HG03439 (cell line): Measurements from ENCODE around the gene PHYH.
"Not testable (repeated sequence)": the region's sequence is repeated elsewhere in the genome, so short reads cannot be mapped to it uniquely, and the experiment has no call there.

Experiments used
- ATAC-seq: cut with Tn5 transposase; IDR thresholded peaks from one replicate; pipeline ENCODE4 v1.9.1; 2021; ENCODE audit warnings: mild to moderate bottlenecking, moderate library complexity; ENCODE audit not compliant: unreplicated experiment

PHYH gene

DNA sequence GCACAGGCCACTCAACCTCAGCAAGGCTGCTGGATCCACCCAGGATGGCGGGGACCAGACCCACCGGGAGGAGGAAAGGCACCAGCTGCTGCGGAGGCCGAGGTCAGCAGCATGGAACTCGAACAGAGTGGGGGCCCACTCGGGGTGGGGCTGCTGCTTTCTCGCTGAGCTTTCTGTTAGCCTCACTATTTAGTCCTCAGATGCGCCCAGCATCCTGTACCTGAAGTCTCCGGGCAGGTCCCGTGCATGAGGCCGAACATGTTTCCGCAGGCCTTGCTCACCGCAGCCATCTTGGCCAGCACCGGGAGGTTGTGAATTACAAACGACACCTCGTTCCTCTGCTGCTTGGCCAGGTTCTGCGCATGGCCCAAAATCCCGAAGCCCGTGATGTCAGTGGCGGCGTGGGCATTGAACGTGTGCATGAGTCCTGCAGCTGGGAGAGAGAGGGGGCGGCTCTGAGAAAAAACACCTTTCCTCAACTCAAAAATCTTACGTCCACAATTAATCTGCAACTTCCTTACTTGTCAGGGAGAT, 22.8 kb upstream of the PHYH start:
- no peak for ATAC-seq

DNA sequence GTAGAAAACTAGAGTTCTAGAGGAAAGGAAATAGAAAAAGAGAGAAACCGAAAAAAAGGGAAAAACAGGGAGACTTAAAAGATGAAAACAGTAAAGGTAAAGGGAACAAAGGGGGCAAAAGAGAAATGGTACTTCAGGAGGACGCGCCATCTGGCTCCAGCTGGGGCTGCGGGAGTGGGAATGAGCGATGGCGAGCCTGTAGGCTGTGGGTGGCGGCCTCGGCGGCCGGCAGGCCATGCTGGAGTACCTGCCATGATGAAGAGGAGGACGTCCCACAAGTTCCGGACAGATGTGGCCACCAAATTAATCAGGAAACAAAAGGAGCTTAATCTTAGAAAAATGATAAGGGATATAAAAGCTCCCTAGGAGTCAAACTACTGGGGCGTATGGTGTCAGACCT, 21.7 kb upstream of the PHYH start:
- ATAC-seq, result no peak

DNA sequence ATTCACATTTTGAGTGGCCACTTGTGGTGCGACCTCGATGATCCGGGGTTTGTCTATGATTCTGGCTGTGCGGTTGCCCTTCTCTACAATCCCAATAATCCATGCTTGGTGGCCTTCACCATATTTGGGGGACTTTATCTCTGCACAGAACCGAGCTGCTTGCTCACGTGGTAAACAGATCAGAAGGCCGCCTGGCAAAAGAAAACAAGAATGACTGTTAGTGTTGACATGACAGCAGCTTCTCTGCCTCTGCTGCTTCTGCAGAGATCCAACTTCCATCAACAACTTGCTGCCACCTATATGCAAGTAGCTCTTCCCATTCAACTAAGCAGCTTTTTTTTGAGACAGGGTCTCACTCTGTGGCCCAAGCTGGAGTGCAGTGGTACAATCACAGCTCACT, 19.3 kb upstream of the PHYH start:
- ATAC-seq, result no peak

DNA sequence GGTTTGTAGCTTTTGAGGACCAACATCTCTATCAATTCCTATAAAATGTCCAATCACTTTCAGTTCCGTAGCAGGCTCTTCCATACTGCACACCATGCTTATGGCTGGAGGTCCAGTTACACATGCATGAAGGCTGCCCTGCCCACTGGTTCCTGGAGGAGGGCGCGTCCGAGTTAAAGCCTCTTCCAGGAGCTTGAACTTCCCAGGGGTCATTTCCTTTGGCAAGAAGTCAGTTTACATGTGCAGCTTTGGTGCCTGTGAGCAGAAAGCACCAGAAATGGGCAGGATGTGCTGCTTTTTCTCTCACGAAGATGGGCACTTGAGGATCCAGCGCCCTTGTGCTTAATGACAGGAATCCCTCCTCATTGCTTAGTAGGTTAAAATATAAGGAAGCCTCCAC, 17.6 kb upstream of the PHYH start:
- ATAC-seq, result no peak

DNA sequence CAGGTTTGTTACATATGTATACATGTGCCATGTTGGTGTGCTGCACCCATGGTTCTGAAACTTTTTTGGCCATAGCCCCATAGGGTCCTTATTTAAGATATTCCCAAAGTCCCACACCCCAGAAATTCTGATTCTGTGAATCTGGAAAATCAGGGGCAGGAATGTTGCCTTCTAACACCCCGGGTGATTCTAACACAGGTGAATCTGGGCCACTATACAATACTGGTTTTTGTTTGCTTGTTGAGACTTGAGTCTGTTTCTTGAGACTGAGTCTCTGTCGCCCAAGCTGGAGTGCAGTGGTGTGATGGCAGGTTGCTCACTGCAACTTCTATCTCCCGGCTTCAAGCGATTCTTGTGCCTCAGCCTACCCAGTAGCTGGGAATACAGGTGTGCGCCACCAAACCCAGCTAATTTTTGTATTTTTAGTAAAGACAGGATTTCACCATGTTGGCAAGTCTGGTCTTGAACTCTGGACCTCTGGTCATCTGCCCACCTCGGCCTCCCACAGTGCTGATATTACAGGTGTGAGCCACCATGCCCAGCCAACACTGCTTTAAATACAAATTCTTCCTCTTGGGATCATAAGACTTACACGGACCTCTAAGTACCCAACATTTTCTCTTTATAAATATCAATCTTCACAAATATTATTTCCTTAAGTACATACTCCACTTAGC, 16.9 kb upstream of the PHYH start:
- ATAC-seq, result no peak

DNA sequence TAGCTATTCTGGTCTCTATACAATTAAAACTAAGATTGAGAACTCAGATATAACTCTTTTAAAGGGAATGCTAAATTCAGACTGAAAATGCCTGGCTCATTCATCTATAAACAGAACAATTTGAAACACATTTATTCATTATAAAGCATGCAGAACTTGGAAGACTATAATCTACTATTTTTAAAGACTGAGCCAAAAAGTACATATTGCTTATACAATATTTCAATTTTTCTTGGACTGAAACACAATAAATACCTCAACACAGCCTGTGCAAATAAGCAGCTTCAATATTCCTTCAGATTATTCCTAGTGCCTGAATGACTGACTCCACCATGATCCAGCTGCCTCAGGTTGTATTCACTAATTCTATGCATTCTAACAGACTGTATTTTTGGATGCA, 15.5 kb upstream of the PHYH start:
- ATAC-seq, result no peak

DNA sequence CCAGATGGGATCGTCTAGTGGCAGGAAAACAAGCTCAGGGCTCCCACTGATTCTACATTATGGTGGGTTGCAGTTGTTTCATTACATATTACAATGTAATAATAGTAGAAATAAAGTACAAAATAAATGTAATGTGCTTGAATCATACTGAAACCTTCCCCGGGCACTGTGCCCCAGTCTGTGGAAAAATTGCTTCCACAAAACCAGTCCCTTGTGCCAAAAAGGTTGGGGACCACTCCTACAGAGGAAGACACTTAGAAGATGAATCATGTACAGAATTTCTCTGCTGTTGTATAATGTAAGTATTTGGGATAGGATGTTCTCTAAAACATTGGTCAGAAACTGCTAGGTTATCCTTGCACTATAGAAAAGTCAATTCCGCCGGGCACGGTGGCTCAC, 11.3 kb upstream of the PHYH start:
- ATAC-seq, result no peak

DNA sequence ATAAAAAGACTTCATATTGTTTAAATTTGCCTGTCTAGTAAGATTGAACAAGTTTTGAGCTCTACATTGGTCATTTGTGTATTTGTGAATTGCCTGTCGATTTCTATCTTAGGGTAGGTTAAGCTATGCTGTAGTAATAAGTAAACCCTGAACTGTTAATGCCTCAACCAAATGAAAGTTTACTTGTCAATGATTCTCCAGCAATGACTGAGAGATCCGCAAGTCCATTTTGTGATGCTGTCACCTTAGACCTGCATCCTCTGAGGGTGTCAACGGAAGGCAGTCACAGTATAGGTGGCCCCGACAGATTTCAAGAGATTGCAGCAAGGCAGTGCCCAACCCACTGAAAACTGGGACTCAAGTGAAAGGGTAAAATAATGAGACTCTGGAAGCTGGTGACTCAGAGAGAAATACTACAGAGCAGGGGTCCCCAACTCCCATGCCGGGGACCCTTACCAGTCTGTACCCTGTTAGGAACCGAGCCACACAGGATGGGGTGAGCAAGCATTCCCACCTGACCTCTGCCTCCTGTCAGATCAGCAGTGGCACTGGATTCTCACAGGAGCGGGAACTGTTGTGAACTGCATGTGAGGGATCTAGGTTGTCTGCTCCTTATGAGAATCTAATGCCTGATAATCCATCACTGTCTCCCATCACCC, 10.8 kb upstream of the PHYH start:
- no peak for ATAC-seq

DNA sequence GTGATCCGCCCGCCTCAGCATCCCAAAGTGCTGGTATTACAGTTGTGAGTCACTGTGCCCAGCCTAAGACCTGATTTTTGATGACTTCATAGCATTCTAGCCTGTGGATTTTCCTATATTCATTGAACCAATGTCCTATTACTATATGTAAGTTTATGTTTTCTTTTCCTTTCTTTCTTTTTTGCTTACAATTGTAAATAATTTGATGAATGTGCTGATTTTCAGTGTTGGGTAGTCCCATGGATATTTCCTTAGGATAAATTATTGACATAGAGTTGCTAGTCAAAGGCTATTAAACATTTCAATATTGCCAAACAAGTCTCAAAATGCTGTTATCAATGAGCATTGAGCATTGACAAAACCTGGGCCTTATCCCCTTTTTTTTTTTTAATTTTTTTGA, 9.9 kb upstream of the PHYH start:
- ATAC-seq, result no peak

DNA sequence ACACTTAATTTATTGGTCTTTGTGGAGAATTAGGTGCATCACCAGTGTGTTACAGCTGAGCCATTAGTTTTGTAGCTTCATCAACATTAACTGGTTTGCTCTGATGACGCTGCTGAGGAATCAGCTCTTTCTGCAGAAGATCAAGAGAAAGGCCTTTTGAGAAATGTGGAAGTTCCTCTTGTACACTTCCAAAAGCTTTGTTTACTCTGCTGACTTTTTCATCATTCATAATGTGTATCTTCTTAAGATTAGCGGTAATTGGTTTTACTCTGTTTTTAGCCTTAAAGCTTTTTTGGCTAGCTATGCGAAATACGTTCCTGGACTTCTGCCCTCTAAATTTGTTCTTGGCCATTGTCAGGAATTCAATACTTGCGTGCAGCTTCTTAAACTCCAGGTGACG, 8.2 kb upstream of the PHYH start:
- no peak for ATAC-seq

DNA sequence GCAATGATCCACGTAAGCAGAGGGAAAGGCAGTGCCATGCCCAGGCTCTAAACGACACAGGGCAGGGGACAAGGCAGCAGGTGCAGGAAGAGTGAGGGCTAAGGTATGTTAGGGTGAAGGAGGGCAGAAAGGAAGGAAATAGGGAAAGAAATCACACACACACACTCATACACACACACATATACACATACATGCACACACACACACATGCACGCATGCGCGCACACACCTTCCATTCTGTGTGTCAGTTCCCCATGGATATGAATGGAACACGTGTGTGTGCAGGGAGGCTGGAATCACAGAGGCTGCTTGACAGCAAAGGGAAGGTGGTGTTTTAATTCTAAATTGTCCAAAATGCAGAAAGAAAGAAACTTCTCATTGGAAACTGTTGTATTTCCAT, 6.2 kb upstream of the PHYH start:
- no peak for ATAC-seq

DNA sequence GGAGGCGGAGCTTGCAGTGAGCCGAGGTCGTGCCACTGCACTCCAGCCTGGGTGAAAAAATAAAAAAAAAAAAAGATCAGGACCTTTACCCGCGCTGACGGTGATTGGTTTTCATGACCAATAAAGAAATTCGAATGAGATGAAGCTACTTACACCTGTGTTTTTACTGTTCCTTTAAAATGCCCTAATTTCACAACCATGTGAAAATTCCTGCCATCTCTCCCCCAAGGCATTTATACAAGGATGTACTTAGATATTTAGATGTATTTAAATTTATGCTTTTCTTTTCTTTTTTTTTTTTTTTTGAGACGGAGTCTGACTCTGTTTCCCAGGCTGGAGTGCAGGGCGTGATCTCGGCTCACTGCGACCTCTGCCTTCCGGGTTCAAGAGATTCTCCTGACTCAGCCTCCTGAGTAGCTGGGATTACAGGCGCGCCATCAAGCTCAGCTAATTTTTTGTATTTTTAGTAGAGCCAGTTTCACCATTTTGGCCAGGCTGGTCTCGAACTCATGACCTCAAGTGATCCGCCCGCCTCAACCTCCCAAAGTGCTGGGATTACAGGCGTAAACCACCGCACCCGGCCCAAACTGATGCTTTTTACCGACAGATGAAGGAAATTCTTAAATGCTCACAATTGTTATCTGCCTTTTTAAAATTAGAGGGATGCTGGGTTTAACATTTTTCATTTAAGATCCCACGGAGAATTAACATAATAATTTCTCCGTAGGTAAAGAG, 3.1 kb upstream of the PHYH start:
- ATAC-seq, result no peak

DNA sequence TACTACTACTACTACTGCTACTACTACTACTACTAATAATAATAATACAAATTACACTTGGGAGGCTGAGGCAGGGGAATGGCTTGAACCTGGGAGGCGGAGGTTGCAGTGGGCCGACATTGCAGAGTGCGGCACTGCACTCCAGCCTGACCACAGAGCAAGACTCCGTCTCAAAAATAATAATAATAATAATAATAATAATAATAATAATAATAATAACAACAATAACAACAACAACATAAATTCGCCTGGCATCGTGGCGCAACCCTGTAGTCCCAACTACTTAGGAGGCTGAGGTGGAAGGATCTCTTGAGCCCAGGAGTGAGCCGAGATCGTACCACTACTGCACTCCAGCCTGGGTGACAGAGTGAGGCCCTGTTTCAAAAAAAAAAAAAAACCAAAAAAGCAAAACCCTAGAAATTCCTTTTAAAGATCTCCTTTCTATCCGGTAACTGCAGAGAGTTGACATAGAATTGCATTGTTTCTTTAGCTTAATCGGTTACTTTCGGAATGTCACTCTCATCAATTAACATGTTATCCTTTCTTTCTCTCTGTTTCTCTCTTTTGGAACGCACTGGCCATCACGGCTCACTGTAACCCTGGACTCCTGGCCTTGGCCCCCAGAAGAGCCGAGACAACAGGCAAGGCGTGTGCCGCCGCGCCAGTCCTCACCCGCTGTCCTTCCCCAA, 972 bp downstream of the PHYH start:
- no peak for ATAC-seq

DNA sequence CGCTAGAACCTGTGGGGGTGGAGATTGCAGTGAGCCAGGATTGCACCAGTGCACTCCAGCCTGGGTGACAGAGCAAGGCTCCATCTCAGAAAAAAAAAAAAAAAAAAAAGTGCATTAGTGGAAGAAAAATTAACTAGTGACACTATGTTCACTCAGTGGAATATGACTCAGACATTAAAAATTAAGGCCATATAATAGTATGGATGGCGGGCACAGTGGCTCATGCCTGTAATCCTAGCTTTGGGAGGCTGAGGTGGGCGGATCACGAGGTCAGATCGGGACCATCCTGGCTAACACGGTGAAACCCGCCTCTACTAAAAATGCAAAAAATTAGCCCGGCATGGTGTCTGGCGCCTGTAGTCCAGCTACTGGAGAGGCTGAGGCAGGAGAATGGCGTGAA, 3.4 kb downstream of the PHYH start:
- no peak for ATAC-seq

DNA sequence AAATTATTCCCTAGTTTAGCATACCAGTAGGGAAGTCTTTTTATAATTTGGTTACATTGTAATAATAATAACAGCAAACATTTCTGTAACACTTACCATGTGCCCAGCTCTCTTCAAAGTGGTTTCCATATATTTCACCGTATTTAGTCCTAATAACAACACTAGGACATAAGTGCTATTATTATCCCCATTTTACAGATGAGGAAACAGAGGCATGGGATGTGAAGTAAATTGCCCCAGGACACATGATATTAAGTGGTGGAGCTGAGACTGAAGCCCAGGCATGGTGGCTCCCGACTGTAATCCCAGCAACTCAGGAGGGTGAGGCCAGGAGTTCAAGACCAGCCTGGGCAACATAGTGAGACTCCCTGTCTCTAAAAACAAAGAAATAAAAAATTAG, 5.1 kb downstream of the PHYH start:
- no peak for ATAC-seq

DNA sequence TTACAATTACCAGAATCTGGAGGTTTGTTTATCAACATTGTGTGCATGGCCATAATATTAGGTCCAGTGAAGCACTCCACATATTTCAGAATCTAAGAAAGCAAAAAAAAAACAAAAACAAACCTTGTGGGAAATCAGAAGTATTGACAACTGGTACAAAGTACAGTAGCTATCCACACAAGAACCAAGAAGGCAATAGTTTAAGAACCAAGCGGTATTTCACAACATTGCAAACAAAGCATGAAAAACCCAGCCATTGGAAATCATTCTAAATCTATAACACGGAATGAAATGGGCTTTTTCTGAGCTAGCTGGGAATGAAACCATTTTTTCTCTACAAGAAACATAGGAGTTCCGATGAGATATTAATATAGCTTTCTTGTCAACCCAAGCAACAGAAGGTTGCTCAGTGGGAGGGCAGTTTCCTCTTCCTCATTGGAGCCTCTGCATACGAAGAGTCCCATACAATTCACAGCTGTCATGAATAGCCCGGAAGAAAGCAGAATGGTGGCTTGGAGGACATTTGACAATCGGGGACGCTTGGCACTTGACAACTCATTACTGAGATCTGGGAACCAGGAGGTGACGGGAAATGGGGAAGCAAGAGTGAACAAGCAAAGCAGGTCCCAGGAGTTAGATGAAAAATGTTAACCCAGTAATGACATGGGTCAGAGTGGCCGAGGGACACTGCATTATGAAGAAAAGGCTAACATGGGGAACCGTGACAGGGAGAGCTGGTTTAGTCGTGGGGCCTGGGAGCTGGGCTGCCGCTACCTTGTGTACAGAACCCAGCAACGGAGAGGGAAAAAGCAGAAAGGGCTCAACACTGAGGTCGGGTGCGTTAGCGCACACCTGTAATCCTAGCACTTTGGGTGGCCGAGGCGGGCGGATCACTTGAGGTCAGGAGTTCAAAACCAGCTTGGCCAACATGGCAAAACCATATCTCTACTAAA, 7.8 kb downstream of the PHYH start:
- ATAC-seq, result no peak

DNA sequence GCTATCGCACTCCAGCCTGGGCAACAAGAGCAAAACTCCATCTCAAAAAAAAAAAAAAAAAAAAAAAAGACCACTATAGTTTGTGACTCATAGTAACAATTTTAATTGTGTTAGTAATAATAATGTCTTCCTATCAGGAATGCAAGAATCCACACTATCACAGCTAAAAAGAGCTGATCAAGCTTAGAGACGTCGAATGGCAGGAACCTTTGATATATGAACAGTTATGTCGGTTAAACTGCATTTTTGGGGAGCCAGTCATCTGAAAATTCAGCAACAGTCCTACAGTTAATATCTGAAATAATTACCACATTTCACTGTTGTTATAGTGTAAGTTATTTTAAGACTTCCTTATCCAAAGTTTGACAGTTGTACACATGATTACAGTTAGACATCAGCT, 8.8 kb downstream of the PHYH start:
- ATAC-seq, result no peak

DNA sequence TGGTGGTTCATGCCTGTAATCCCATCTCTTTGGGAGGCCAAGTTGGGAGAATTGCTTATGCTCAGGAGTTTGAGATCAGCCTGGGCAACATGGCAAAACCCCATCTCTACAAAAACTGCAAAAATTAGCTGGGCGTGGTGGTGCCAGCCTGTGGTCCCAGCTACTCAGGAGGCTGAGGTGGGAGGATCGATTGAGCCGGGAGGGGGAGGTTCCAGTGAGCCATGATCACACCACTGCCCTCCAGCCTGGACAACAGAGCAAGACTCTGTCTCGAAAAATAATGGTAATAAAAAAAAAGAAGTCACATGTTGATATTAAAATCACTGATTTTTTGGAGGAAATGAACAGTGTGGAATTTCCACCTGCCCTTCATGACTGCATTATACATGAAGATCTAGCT, 15.8 kb downstream of the PHYH start:
- ATAC-seq, result no peak

DNA sequence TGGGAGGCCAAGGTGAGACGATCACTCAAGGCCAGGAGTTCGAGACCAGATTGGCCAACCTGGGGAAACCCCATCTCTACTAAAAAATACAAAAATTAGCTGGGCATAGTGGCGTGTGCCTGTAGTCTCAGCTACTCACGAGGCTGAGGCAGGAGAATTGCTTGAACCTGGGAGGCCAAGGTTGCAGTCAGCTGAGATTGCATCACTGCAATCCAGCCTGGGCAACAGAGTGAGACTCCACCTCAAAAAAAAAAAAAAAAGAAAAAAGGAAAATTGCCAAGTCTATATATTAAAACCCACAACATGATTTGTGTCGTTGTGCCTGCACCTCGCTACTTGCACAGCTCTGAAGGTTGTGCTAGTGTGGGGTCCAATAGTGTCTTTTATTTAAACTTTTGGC, 17.5 kb downstream of the PHYH start:
- ATAC-seq, result not testable (repeated sequence)

DNA sequence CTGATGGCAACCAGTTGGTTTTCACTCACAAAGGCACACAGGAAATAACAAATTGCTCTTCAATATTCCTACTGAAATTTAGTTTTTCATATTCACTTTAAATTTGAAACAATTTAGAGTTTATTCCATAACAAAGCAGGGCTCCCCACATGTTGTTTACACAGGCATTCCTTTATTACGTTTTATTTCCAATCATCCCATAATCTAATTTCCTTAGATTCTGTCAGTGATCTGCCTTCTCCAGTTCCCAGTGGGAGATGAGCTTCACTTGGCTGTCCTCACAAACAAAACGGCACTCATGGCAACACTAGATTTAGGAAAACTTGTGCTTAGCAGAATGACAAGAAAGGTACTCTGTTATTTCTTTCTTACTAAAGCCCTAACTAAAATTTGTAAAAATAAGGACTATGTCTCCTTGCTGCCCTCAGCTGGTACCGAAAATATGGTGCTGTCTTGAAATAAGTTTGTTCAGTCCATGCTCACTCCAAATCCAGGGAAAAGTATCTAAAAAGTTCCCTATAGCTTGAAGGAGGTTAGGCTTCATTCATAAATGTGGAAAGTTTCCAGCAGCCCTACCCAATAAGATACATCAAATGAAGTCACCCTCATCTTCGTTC, 23.0 kb downstream of the PHYH start:
- ATAC-seq, result no peak
